OCI-LY1 (cell line): Measurements from ENCODE around the gene PBX3.

Source experiments
- EZH2 ChIP-seq: fragments of 200-600 bp; sonication (generic), shearing (Covaris generic); IDR thresholded peaks from 2 replicates; pipeline ENCODE4 v1.8.0; 2017; ENCODE audit warnings: borderline replicate concordance, mixed run types, mild to moderate bottlenecking, antibody characterized with exemption, low read length, moderate library complexity, mixed read lengths
- TF ChIP-seq, protein P1 (sequence below): fragments of 200-600 bp; sonication (generic), shearing (Covaris generic); IDR thresholded peaks from 2 replicates; pipeline ENCODE4 v1.5.1; 2017; ENCODE audit warnings: mild to moderate bottlenecking, antibody characterized with exemption, low read length, moderate library complexity, mixed read lengths

DNA sequence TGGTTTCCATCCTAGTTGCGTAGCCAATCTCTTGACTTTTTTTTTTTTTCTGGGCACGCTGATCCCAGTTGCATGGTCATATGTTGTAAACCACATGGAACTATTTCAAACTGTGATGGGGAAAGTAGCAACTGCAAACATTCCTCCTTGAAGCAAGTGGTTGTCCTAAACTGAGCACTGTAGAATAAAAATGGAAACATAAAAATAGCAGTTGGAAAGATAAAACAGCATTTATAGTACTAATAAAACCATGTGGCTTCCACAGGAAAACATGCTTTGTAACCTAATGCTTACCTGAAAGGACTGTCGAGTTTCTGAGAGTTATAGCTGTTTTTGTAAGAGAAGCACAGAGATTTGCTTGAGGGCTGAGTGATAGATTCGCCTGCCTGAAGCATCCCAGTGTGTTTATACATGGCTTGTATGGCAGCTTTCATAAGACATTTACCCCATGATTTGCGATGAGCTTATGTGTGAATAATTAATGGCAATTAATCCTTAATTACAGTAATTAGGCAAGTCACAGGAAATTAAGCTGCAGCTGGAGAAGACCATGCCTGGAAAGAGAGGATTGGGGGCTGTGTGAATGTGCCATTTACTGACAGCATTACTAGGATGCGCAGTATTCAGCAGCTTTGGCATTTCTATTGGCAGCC is 136.5 kb downstream of the PBX3 start:
- TF ChIP-seq, protein P1, sequence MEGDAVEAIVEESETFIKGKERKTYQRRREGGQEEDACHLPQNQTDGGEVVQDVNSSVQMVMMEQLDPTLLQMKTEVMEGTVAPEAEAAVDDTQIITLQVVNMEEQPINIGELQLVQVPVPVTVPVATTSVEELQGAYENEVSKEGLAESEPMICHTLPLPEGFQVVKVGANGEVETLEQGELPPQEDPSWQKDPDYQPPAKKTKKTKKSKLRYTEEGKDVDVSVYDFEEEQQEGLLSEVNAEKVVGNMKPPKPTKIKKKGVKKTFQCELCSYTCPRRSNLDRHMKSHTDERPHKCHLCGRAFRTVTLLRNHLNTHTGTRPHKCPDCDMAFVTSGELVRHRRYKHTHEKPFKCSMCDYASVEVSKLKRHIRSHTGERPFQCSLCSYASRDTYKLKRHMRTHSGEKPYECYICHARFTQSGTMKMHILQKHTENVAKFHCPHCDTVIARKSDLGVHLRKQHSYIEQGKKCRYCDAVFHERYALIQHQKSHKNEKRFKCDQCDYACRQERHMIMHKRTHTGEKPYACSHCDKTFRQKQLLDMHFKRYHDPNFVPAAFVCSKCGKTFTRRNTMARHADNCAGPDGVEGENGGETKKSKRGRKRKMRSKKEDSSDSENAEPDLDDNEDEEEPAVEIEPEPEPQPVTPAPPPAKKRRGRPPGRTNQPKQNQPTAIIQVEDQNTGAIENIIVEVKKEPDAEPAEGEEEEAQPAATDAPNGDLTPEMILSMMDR: no peak
- TF ChIP-seq EZH2: no peak
